H1 (cell line): Measurements from ENCODE around the gene PANX3. TPM values are rescaled to one million over a fixed set of nuclear protein-coding genes. Genes with fewer than 3 reads are reported as not detected.

Source experiments
- BCL11A ChIP-seq, 2 experiments: IDR thresholded peaks; one replicate each; pipeline ENCODE4 v1.6.1; 2011; ENCODE audit warnings: low read depth in 2 of 2, low read length in 2 of 2, mild to moderate bottlenecking in 2 of 2
- CBX8 ChIP-seq: fragments of 300-800, 300-1000 bp; sonication (generic); IDR thresholded peaks from 2 replicates; pipeline ENCODE4 v1.7.1; 2016; ENCODE audit warnings: low read depth, low read length, borderline replicate concordance
- EP300 ChIP-seq, 2 experiments: IDR thresholded peaks; 1 replicate in 1 of 2; 2 replicates in 1 of 2; pipeline ENCODE4 v1.6.1; 2011 to 2012; ENCODE audit warnings: low read depth in 2 of 2, low read length in 2 of 2, mild to moderate bottlenecking in 2 of 2, borderline replicate concordance in 1 of 2, inconsistent platforms in 1 of 2, moderate library complexity in 1 of 2
- MAX ChIP-seq: IDR thresholded peaks from 2 replicates; pipeline ENCODE4 v1.6.1; 2012; ENCODE audit warnings: inconsistent platforms
- NANOG ChIP-seq: IDR thresholded peaks from 2 replicates; pipeline ENCODE4 v1.6.1; 2011; ENCODE audit warnings: low read length, low read depth, mild to moderate bottlenecking, inconsistent platforms; ENCODE audit not compliant: insufficient read depth, poor library complexity, severe bottlenecking
- NRF1 ChIP-seq: IDR thresholded peaks from 2 replicates; pipeline ENCODE4 v1.6.1; 2011; ENCODE audit warnings: mild to moderate bottlenecking, low read depth, low read length, improper control_type of control experiment
- POLR2A ChIP-seq, 2 experiments: IDR thresholded peaks; 1 replicate in 1 of 2; 2 replicates in 1 of 2; pipeline ENCODE4 v1.6.1; 2011; ENCODE audit warnings: low read depth in 2 of 2, low read length in 2 of 2, mild to moderate bottlenecking in 2 of 2; ENCODE audit errors: control extremely low read depth in 1 of 2
- POLR2AphosphoS5 ChIP-seq: IDR thresholded peaks from 2 replicates; pipeline ENCODE4 v1.6.1; 2011; ENCODE audit warnings: low read depth, low read length
- RBBP5 ChIP-seq: IDR thresholded peaks from 2 replicates; pipeline ENCODE4 v1.7.1; 2012; ENCODE audit warnings: low read depth, mild to moderate bottlenecking, inconsistent platforms, low read length, moderate library complexity, borderline replicate concordance
- RNF2 ChIP-seq: fragments of 200-900, 300-1000 bp; sonication (generic); IDR thresholded peaks from 2 replicates; pipeline ENCODE4 v1.7.1; 2016; ENCODE audit warnings: borderline replicate concordance, low read depth, mild to moderate bottlenecking, antibody characterized with exemption, low read length; ENCODE audit not compliant: poor library complexity, severe bottlenecking; ENCODE audit errors: missing control alignments
- SIN3A ChIP-seq, 2 experiments: IDR thresholded peaks in 1 of 2; conservative IDR thresholded peaks in 1 of 2; 2 replicates each; pipeline ENCODE4 v1.6.1; 2011 to 2012; ENCODE audit warnings: low read length in 2 of 2, improper control_type of control experiment in 1 of 2, low read depth in 1 of 2, mild to moderate bottlenecking in 1 of 2
- SIRT6 ChIP-seq: IDR thresholded peaks from one replicate; pipeline ENCODE4 v1.7.1; 2012; ENCODE audit warnings: low read length, inconsistent platforms
- SIX5 ChIP-seq: IDR thresholded peaks from 2 replicates; pipeline ENCODE4 v1.6.1; 2011; ENCODE audit warnings: mild to moderate bottlenecking, low read depth, low read length
- SP2 ChIP-seq: IDR thresholded peaks from 2 replicates; pipeline ENCODE4 v1.6.1; 2012; ENCODE audit warnings: mild to moderate bottlenecking, low read length, inconsistent platforms
- USF2 ChIP-seq: IDR thresholded peaks from 2 replicates; pipeline ENCODE4 v1.6.1; 2011; ENCODE audit warnings: low read length, improper control_type of control experiment
- polyA plus RNA-seq, 7 experiments: library from polyadenylated mRNA; depleted of rRNA in 3 of 7; stranded (reverse) in 5 of 7; unstranded in 2 of 7; fragments of >200 nt in 5 of 7; fragments of 200-250 nt in 2 of 7; gene quantifications; 1 replicate in 5 of 7; 2 replicates in 1 of 7; 4 replicates in 1 of 7; pipeline versions ENCODE4 v1.2.1 to v1.2.3, GENCODE V29; 2011 to 2013; ENCODE audit warnings: missing spikeins in 2 of 7, mixed read lengths in 2 of 7
- total RNA-seq: library from RNA; stranded (reverse); fragmentation: NEBNext Ultra II Directional; extraction: Animal tissue kit (Norgen Biotek cat#: 25700); gene quantifications from 2 replicates; pipeline ENCODE4 v1.2.1, GENCODE V29; 2021
- TF ChIP-seq, protein P1 (sequence below): IDR thresholded peaks from 2 replicates; pipeline ENCODE4 v1.6.1; 2012; ENCODE audit warnings: inconsistent platforms

PANX3 gene
- total and polyA plus RNA-seq, 2 of the 8 experiments (the other 6 are each of a cell fraction or from before 2014, with no cell fraction given), result not detected

GRCh38 chr11:124622531-124623451 is 11.6 kb downstream of the PANX3 start, which contains the start of gene TBRG1 (continued):
- TF ChIP-seq SIN3A (conservative IDR thresholded peaks at IDR 0.05 in 1 of 2, IDR thresholded peaks at IDR 0.05 in 1 of 2; ENCODE audit: low read depth in 1 of 2, low read length in 2 of 2) (0 out of 4 replicates have a peak, but pooled peaks of 1 of the 2 experiments have one; percentile 37), USF2 (no peak), SIRT6 (no peak), NANOG (no peak), POLR2A (IDR thresholded peaks at IDR 0.05; ENCODE audit: control extremely low read depth in 1 of 2, low read depth in 2 of 2, low read length in 2 of 2) (peak; percentile 65 to 90), SP2 (no peak), RNF2 (no peak), SIX5 (no peak), MAX (no peak), NRF1 (peak; percentile 29; the same call in 1 of the 2 replicates), CBX8 (no peak), EP300 (IDR thresholded peaks at IDR 0.05; ENCODE audit: borderline replicate concordance in 1 of 2, low read depth in 2 of 2, low read length in 2 of 2) (no peak), POLR2AphosphoS5 (peak; percentile 86), BCL11A (IDR thresholded peaks at IDR 0.05; ENCODE audit: low read depth in 2 of 2, low read length in 2 of 2) (no peak), RBBP5 (peak; percentile 78; the same call in 1 of the 2 replicates)
- TF ChIP-seq, protein P1, sequence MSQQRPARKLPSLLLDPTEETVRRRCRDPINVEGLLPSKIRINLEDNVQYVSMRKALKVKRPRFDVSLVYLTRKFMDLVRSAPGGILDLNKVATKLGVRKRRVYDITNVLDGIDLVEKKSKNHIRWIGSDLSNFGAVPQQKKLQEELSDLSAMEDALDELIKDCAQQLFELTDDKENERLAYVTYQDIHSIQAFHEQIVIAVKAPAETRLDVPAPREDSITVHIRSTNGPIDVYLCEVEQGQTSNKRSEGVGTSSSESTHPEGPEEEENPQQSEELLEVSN, result peak; percentile 34
